ENCODE data around the gene PEG3.

- TF ChIP-seq EZH2 (IDR thresholded peaks at IDR 0.05; ENCODE audit: low read length, missing control alignments) = no peak
- TF ChIP-seq, protein P1, sequence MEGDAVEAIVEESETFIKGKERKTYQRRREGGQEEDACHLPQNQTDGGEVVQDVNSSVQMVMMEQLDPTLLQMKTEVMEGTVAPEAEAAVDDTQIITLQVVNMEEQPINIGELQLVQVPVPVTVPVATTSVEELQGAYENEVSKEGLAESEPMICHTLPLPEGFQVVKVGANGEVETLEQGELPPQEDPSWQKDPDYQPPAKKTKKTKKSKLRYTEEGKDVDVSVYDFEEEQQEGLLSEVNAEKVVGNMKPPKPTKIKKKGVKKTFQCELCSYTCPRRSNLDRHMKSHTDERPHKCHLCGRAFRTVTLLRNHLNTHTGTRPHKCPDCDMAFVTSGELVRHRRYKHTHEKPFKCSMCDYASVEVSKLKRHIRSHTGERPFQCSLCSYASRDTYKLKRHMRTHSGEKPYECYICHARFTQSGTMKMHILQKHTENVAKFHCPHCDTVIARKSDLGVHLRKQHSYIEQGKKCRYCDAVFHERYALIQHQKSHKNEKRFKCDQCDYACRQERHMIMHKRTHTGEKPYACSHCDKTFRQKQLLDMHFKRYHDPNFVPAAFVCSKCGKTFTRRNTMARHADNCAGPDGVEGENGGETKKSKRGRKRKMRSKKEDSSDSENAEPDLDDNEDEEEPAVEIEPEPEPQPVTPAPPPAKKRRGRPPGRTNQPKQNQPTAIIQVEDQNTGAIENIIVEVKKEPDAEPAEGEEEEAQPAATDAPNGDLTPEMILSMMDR (conservative IDR thresholded peaks at IDR 0.05 in 1 of 2, IDR thresholded peaks at IDR 0.05 in 1 of 2; ENCODE audit: low read depth in 1 of 2, low read length in 2 of 2) = no peak
These were observed 642 bp upstream of the PEG3 start for GRCh38 chr19:56841193-56841543.
